Spleen (tissue), 11 donors: ENCODE results near the gene RALB. TPM values are rescaled to one million over a fixed set of nuclear protein-coding genes. Genes with fewer than 3 reads are reported as not detected.

Experiments used
- DNase-seq: peaks from one replicate; pipeline ENCODE4 v3.0.0-alpha.2; 2020
- H3K27ac ChIP-seq, 8 donors: fragments of 200-600 bp; sonication (generic) in 7 of 8; 1 replicate in 4 of 8; 2 replicates in 4 of 8; pipeline versions ENCODE4 v1.5.0 to v1.8.0; 2016 to 2021; ENCODE audit warnings: inconsistent platforms in 4 of 8, mild to moderate bottlenecking in 4 of 8, moderate library complexity in 1 of 8
- H3K27me3 ChIP-seq, 7 donors: fragments of 200-600 bp; sonication (generic) in 6 of 7; replicated peaks in 1 of 7; 1 replicate in 4 of 7; 2 replicates in 3 of 7; pipeline versions ENCODE4 v1.5.0 to v1.8.0; 2016 to 2021; ENCODE audit warnings: inconsistent platforms in 3 of 7, mild to moderate bottlenecking in 1 of 7
- H3K36me3 ChIP-seq, 6 donors: fragments of 200-600 bp; sonication (generic) in 5 of 6; 1 replicate in 4 of 6; 2 replicates in 2 of 6; pipeline versions ENCODE4 v1.5.0 to v1.8.0; 2016 to 2021; ENCODE audit warnings: inconsistent platforms in 2 of 6
- H3K4me1 ChIP-seq, 6 donors: fragments of 200-600 bp; sonication (generic) in 5 of 6; 1 replicate in 3 of 6; 2 replicates in 3 of 6; pipeline versions ENCODE4 v1.5.0 to v1.8.0; 2016 to 2021; ENCODE audit warnings: inconsistent platforms in 3 of 6
- H3K4me3 ChIP-seq, 8 donors: fragments of 200-600 bp; sonication (generic) in 7 of 8; 1 replicate in 4 of 8; 2 replicates in 4 of 8; pipeline versions ENCODE4 v1.5.0 to v1.8.0; 2016 to 2021; ENCODE audit warnings: inconsistent platforms in 4 of 8, mild to moderate bottlenecking in 4 of 8, moderate library complexity in 2 of 8
- H3K9me3 ChIP-seq, 8 donors: fragments of 200-600 bp; sonication (generic) in 7 of 8; 1 replicate in 4 of 8; 2 replicates in 4 of 8; pipeline versions ENCODE4 v1.5.0 to v1.8.0; 2016 to 2021; ENCODE audit warnings: inconsistent platforms in 4 of 8
- POLR2A ChIP-seq, 3 donors: fragments of 450-650 bp; IDR thresholded peaks; one replicate each; pipeline ENCODE4 v1.5.1; 2017; ENCODE audit warnings: antibody characterized with exemption in 3 of 3, mild to moderate bottlenecking in 1 of 3
- POLR2AphosphoS5 ChIP-seq, 3 donors: sonication (generic); formaldehyde crosslinking; IDR thresholded peaks; one replicate each; pipeline ENCODE4 v1.5.1; 2017; ENCODE audit warnings: antibody characterized with exemption in 3 of 3
- WGBS, 5 donors: extraction: QIAGEN DNeasy Blood & Tissue Kit in 3 of 5; methylation state at CpG; one replicate each; pipeline versions ENCODE4 v1.1.5 to v1.1.7; 2013 to 2018; 5-methylcytosine and 5-hydroxymethylcytosine counted together
- intact Hi-C: fragments of 100-400 bp; cut with DNase I; formaldehyde crosslinking; loops from one replicate; pipeline ENCODE4 v1.15.0; 2023; ENCODE audit warnings: low total_unique reads
- polyA plus RNA-seq, 3 donors: library from polyadenylated mRNA; stranded (reverse); fragments of 200-250 nt; gene quantifications; one replicate each; pipeline ENCODE4 v1.2.1, GENCODE V29; 2013
- total RNA-seq, 7 donors: library from RNA; depleted of rRNA in 3 of 7; stranded (reverse); fragments of >200 nt in 3 of 7; fragmentation: NEBNext Ultra II Directional in 4 of 7; extraction: Animal tissue kit (Norgen Biotek cat#: 25700) in 4 of 7; gene quantifications; one replicate each; pipeline versions ENCODE4 v1.1.0 to v1.2.1, GENCODE V29; 2016 to 2021
- TF ChIP-seq, protein P1 (sequence below), 11 experiments: fragments of 200-600 bp in 7 of 11; fragments of 450-650 bp in 4 of 11; sonication (generic) in 4 of 11; IDR thresholded peaks in 8 of 11; conservative IDR thresholded peaks in 3 of 11; 1 replicate in 7 of 11; 2 replicates in 4 of 11; pipeline versions ENCODE4 v1.4.0 to v1.8.0; 2016 to 2021; ENCODE audit warnings: antibody characterized with exemption in 11 of 11, inconsistent platforms in 4 of 11, mild to moderate bottlenecking in 1 of 11
- donor health status: healthy with polysubstance abuse.
- donor health status: DM: no; HTN: no; CAD: no; lungs with moderate emphysema.
- donor health status: DM: no; HTN: no; CAD: no.
- donor health status: Bipolar disorder and iron deficiency.
- donor health status: healthy.
- donor health status: DM: no; HTN: no; CAD: no.
- donor health status: DM: yes; HTN: yes; CAD: no.

Gene RALB
- total and polyA plus RNA-seq, 10 donors = 26.6 to 126 (median 79.5) TPM

DNA sequence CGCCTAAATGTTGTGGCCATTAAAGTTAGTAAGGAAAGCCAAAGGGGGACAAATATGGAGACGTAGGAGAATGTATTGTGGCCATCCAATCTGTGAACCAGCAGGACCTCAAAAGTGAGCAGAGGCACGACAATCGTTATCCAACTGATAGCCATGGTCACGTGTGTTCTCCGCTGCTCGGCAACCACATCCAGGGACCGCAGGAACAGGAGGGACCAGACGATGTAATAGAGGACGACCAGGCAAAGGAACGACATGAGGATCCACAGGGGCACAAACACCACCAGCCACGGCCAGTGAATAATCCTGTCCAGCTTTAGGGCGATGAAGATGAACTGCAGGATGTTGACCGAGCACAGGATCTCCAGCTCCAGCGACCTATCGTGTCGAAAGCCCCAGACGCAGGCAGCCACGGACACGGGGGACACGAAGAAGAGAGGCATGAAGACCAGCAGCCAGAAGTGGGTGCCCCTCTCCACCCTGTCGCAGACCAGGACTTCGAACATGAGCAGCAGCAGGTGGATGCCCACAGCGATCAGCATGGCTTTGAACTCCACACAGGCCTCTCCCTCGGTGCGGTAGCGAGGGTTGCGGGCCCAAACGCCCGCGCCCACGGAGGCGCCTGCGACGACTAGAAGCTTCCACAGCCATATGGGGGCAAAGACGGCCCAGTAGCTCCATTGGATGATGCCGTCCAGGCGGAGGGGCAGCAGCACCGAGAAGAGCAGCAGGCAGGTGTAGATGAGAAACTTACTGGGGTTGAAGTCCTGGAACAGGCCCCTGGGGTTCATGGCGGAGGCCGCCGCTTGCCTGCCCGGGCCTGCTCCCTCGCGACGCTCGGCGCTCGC lies 30.2 kb upstream of the RALB start:
- TF ChIP-seq, protein P1, sequence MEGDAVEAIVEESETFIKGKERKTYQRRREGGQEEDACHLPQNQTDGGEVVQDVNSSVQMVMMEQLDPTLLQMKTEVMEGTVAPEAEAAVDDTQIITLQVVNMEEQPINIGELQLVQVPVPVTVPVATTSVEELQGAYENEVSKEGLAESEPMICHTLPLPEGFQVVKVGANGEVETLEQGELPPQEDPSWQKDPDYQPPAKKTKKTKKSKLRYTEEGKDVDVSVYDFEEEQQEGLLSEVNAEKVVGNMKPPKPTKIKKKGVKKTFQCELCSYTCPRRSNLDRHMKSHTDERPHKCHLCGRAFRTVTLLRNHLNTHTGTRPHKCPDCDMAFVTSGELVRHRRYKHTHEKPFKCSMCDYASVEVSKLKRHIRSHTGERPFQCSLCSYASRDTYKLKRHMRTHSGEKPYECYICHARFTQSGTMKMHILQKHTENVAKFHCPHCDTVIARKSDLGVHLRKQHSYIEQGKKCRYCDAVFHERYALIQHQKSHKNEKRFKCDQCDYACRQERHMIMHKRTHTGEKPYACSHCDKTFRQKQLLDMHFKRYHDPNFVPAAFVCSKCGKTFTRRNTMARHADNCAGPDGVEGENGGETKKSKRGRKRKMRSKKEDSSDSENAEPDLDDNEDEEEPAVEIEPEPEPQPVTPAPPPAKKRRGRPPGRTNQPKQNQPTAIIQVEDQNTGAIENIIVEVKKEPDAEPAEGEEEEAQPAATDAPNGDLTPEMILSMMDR (IDR thresholded peaks at IDR 0.05 in 8 of 11, conservative IDR thresholded peaks at IDR 0.05 in 3 of 11) = no peak
- no peak for TF ChIP-seq POLR2AphosphoS5 (IDR thresholded peaks at IDR 0.05)
- TF ChIP-seq POLR2A (IDR thresholded peaks at IDR 0.05) = no peak
- intact Hi-C loops = no loop called here
- DNase-seq = no peak
- Histone ChIP-seq H3K9me3 (peaks cover 0 to 6% (median 0%) of the 10 kb centered on the region in 8 donors), H3K4me1 (peaks cover 9 to 64% (median 42%) of the 10 kb centered on the region in 6 donors), H3K36me3 (peaks cover 0 to 33% (median 7%) of the 10 kb centered on the region in 6 donors), H3K27me3 (no peaks in the 10 kb centered on the region), H3K4me3 (peak overlapping the region; percentile 45 to 74 (median 63)), H3K27ac (peak overlapping the region; percentile 87 to 98 (median 95))
- WGBS, 5 donors = 80 to 89% (median 81%) methylated on average over 39 to 49 of the region's 49 CpGs

DNA sequence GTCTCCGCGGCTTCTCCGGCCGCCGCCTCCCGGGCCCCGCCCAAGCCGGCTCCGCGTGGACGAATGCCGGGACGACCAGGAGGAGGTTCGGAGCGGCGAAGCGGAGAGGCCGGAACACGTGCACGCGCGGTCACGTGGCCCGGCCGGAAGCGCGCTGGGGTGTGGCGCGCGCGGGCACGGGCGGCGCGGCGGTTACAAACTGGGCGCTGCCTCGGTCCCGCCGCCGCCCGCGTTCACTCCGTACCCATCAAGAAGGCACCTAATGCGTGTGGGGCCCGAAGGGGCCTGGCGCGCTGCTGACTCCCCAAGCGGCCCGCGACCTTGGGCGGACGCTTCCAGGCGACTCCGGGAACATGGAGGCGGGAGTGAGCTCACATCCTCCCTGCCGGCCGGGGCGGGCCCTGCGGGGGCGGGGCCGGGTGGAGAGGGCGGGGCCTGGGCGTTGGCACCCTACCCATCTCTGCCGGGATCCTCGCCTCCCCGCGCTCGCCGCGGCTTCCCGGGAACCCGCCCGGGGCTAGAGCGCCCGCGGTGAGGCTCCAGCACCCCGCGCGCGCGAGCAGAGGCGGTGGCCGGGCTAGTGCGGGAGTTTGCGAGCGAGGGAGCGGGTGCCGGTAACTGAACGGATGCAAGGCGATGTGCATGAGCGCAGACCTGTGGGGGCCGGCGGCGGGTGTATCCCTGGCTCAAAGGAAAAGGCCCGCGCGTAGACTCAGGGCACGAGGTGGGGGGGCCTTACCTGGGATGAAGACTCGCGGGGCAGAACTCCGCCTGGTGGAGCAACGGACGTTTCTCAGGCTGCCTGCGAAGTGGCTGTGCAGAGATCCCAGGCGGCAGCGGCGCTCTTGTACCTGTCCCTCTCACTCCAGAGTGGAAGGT lies 29.4 kb upstream of the RALB start, which contains the start of gene TMEM185B:
Gene TMEM185B, minus strand, starts transcription at position 367 of the 879 bp plus-strand sequence. CDS start 424 bp downstream, outside the sequence.
- WGBS, 5 donors = 2 to 8% (median 4%) methylated on average over 45 to 108 of the region's 108 CpGs
- H3K9me3 ChIP-seq = peaks cover 0 to 6% (median 0%) of the 10 kb centered on the region in 8 donors
- intact Hi-C loops = no loop called here

DNA sequence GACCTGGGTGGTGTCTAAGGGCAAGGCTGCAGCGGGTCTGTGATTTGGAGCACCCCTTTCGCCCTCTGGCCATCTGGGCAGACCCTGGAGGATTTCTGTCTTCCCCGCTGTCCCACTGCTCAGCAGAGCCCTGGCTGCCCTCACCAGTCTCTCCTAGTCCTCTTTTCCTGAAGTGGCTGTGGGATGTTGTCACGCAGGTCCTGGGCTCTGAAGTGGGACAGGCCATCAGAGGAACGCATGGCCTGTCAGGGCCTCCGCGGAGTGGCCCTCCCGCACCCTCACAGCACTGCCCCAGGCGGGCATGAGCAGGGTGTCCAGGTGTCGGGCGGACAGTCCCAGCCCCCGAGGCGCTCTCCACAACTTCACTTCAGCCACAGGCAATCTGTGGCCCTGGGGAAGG lies 28.4 kb upstream of the RALB start:
- peak overlapping the region in 2 of 8 donors; percentile 95 to 98 for H3K27ac ChIP-seq
- 90 to 97% (median 96%) methylated on average over 5 to 13 of the region's 13 CpGs for WGBS, 5 donors
- peaks cover 0 to 6% (median 0%) of the 10 kb centered on the region in 8 donors for H3K9me3 ChIP-seq
- TF ChIP-seq, protein P1 (IDR thresholded peaks at IDR 0.05 in 8 of 11, conservative IDR thresholded peaks at IDR 0.05 in 3 of 11) = no peak
- TF ChIP-seq POLR2AphosphoS5 (IDR thresholded peaks at IDR 0.05) (no peak), POLR2A (IDR thresholded peaks at IDR 0.05) (no peak)
- DNase-seq = peak; percentile 83
- intact Hi-C loops = no loop called here
- peaks cover 13 to 78% (median 44%) of the 10 kb centered on the region in 6 donors for H3K4me1 ChIP-seq
- H3K4me3 ChIP-seq = peak overlapping the region in 5 of 8 donors; percentile 45 to 74 (median 62)
- peaks cover 0 to 15% (median 3%) of the 10 kb centered on the region in 6 donors for H3K36me3 ChIP-seq
- no peaks in the 10 kb centered on the region for H3K27me3 ChIP-seq

More for the DNA sequence above, 29.4 kb upstream of the RALB start, which contains the start of gene TMEM185B:
- DNase-seq = peak; percentile 98
- peaks cover 13 to 73% (median 42%) of the 10 kb centered on the region in 6 donors for H3K4me1 ChIP-seq
- peaks cover 0 to 25% (median 6%) of the 10 kb centered on the region in 6 donors for H3K36me3 ChIP-seq
- TF ChIP-seq, protein P1 (IDR thresholded peaks at IDR 0.05 in 8 of 11, conservative IDR thresholded peaks at IDR 0.05 in 3 of 11) = peak in 9 of 11 experiments; percentile 10 to 76 (median 48)
- TF ChIP-seq POLR2AphosphoS5 (IDR thresholded peaks at IDR 0.05) (peak; percentile 86 to 90 (median 86)), POLR2A (IDR thresholded peaks at IDR 0.05) (peak in 1 of 3 donors; percentile 35)
- H3K27me3 ChIP-seq = no peaks in the 10 kb centered on the region
- peak within 1 kb of the TSS; percentile 45 to 74 (median 63) for H3K4me3 ChIP-seq
- H3K27ac ChIP-seq = peak within 1 kb of the TSS; percentile 87 to 98 (median 95)
